Progenitor cell of endocrine pancreas (in vitro differentiated cells): Measurements from ENCODE around the gene KCNMA1. TPM values are rescaled to one million over a fixed set of nuclear protein-coding genes. Genes with fewer than 3 reads are reported as not detected.

Experiments used
- DNase-seq: peaks from one replicate; pipeline ENCODE4 v3.0.0; 2021; ENCODE audit warnings: low spot score; ENCODE audit not compliant: unreplicated experiment
- H3K27ac Mint-ChIP-seq: 2 replicates; pipeline ENCODE4 v1.8.0; 2021; ENCODE audit warnings: mild to moderate bottlenecking, moderate library complexity, mixed read lengths
- H3K27me3 Mint-ChIP-seq: 2 replicates; pipeline ENCODE4 v1.8.0; 2021; ENCODE audit warnings: mixed read lengths
- H3K36me3 Mint-ChIP-seq: 2 replicates; pipeline ENCODE4 v1.8.0; 2022; ENCODE audit warnings: mixed read lengths; ENCODE audit not compliant: insufficient read depth
- H3K4me1 Mint-ChIP-seq: 2 replicates; pipeline ENCODE4 v1.8.0; 2021; ENCODE audit warnings: low read depth, mixed read lengths
- H3K4me3 Mint-ChIP-seq: 2 replicates; pipeline ENCODE4 v1.8.0; 2021; ENCODE audit warnings: low read depth, mild to moderate bottlenecking, moderate library complexity, mixed read lengths
- H3K9me3 Mint-ChIP-seq: 2 replicates; pipeline ENCODE4 v1.8.0; 2021; ENCODE audit warnings: low read depth, mixed read lengths
- CTCF ChIP-seq: fragments of 200-600 bp; sonication (generic); IDR thresholded peaks from one replicate; pipeline ENCODE4 v1.5.0; 2021; ENCODE audit warnings: antibody characterized with exemption, mild to moderate bottlenecking; ENCODE audit not compliant: unreplicated experiment
- total RNA-seq: library from RNA; stranded (reverse); gene quantifications from 2 replicates; pipeline ENCODE4 v1.2.1, GENCODE V29; 2021

The KCNMA1 gene
- total RNA-seq, 1 donor from 2014 or later, result 5.8 TPM

- DNase-seq, result no peak
- no peak overlapping the region for H3K4me3 Mint-ChIP-seq
- H3K27me3 Mint-ChIP-seq, result peaks cover 6% of the 10 kb centered on the region
- no peaks in the 10 kb centered on the region for H3K9me3 Mint-ChIP-seq
- TF ChIP-seq CTCF, result no peak
- H3K36me3 Mint-ChIP-seq, result no peaks in the 10 kb centered on the region
- H3K27ac Mint-ChIP-seq, result no peak overlapping the region
- no peaks in the 10 kb centered on the region for H3K4me1 Mint-ChIP-seq
These were observed 58.9 kb downstream of the KCNMA1 start for GRCh38 chr10:77578583-77579227.

- no peaks in the 10 kb centered on the region for H3K9me3 Mint-ChIP-seq
- no peaks in the 10 kb centered on the region for H3K36me3 Mint-ChIP-seq
- peaks cover 6% of the 10 kb centered on the region for H3K27me3 Mint-ChIP-seq
These were observed 59.9 kb downstream of the KCNMA1 start for GRCh38 chr10:77577666-77578229.

DNA sequence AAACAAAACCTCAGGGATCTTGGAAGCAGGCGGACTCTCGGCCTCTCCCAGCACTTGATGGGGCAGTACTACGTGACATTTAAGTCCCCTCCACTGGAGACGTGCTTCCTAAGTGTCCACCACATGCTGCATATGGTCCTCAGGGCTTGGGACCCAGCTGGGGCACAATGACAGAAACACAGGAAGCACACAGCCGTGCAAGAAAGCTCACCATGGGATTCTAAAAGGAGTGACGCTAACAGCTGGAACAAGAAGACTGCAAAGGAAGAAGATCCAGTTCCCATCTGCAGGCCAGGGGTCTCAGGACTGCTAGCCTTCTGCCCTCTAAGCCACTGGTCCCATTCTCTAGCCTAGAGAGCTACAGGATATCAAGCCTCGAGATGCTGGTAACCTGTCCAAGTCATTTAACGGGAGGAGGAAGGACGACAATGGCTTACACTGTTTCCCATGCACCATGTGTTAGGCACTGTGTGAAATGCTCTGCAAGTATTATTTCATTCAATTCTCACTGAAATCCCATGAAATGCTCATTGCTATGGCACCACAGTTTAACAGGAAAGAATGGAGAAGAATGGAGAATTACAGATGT lies 61.1 kb downstream of the KCNMA1 start:
- no peak for DNase-seq
- H3K36me3 Mint-ChIP-seq, result no peaks in the 10 kb centered on the region
- no peak overlapping the region for H3K4me3 Mint-ChIP-seq
- H3K9me3 Mint-ChIP-seq, result no peaks in the 10 kb centered on the region
- no peaks in the 10 kb centered on the region for H3K4me1 Mint-ChIP-seq
- H3K27ac Mint-ChIP-seq, result no peak overlapping the region
- TF ChIP-seq CTCF, result no peak
- peaks cover 6% of the 10 kb centered on the region for H3K27me3 Mint-ChIP-seq

More at GRCh38 chr10:77577666-77578229, 59.9 kb downstream of the KCNMA1 start:
- Mint-ChIP-seq H3K4me3 (no peak overlapping the region), H3K4me1 (no peaks in the 10 kb centered on the region), H3K27ac (no peak overlapping the region)
- TF ChIP-seq CTCF, result no peak
- DNase-seq, result no peak

DNA sequence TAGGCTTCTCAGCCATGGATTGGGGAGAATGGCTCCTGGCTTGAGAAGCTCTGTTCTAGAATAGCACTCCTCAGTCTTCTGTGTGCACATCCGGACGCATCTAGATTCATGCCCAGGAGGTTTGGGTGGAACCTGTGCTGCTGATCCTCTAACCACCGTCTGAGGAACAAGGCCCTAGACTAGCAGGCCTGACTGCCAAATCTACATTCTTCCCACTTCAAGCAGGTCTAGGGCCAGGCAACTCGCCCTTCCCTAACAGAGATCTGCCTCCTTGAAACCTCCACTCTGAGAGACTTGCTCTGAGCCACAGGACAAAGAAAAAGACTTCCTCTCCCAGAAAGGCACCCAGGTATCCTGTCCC lies 61.6 kb downstream of the KCNMA1 start:
- TF ChIP-seq CTCF, result no peak
- no peaks in the 10 kb centered on the region for H3K9me3 Mint-ChIP-seq
- no peak for DNase-seq
- no peaks in the 10 kb centered on the region for H3K36me3 Mint-ChIP-seq
- no peak overlapping the region for H3K4me3 Mint-ChIP-seq
- peaks cover 6% of the 10 kb centered on the region for H3K27me3 Mint-ChIP-seq
- H3K27ac Mint-ChIP-seq, result no peak overlapping the region
- no peaks in the 10 kb centered on the region for H3K4me1 Mint-ChIP-seq

DNA sequence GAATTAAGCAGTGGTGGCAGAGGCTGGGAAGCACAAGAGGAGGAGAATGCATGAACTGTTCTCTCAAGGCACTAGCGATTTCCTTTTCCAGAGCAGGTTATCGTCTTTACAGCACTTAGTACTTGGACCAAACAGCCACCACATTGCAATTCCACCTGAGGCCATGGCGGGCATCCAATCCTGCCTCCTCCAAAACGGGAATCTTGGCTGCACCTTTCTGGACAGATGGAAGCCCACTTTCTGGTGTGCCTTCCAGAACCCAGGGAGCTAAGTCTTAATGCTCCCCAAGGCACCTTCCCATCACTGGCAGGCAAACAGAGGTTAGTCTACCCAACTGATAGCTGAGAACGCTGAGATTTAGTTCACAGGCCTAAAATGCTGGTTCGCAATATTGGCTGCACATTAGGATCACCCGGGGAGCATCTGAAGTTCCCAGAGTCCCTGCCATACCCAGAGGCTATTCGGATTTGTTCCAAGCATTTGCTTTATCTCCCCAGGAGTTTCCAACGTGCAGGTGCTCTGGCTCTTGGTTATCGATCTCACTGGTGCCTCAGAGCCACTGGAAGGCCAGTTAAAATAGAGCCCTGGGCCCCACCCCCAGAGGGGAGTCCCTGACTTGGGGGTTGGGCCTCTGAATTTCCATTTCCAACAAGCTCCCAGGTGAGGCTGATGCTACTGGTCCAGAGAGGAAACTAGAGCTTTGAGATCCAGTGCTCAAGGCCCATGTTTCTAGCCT lies 62.2 kb downstream of the KCNMA1 start:
- peaks cover 6% of the 10 kb centered on the region for H3K27me3 Mint-ChIP-seq
- no peak overlapping the region for H3K4me3 Mint-ChIP-seq
- H3K36me3 Mint-ChIP-seq, result no peaks in the 10 kb centered on the region
- no peaks in the 10 kb centered on the region for H3K4me1 Mint-ChIP-seq
- no peak for DNase-seq
- TF ChIP-seq CTCF, result no peak
- H3K27ac Mint-ChIP-seq, result no peak overlapping the region
- no peaks in the 10 kb centered on the region for H3K9me3 Mint-ChIP-seq
